Transverse colon (tissue), 4 donors: ENCODE measurements around the gene BCORL1. TPM values are rescaled to one million over a fixed set of nuclear protein-coding genes. Genes with fewer than 3 reads are reported as not detected.

Source experiments
- DNase-seq: peaks from one replicate; pipeline ENCODE4 v3.0.0-alpha.2; 2019
- H3K27ac ChIP-seq, 4 donors: fragments of 200-600 bp; sonication (generic); 2 replicates each; pipeline ENCODE4 v1.5.1; 2016 to 2018; ENCODE audit warnings: inconsistent platforms in 4 of 4
- H3K27me3 ChIP-seq: fragments of 200-600 bp; sonication (generic); 2 replicates; pipeline ENCODE4 v1.5.1; 2017; ENCODE audit warnings: inconsistent platforms
- H3K36me3 ChIP-seq, 4 donors: fragments of 200-600 bp; sonication (generic); 2 replicates each; pipeline ENCODE4 v1.5.1; 2017 to 2019; ENCODE audit warnings: inconsistent platforms in 4 of 4
- H3K4me1 ChIP-seq, 4 donors: fragments of 200-600 bp; sonication (generic); 2 replicates each; pipeline ENCODE4 v1.5.1; 2017 to 2020; ENCODE audit warnings: inconsistent platforms in 4 of 4
- H3K4me3 ChIP-seq, 4 donors: fragments of 200-600 bp; sonication (generic); 1 replicate in 1 of 4; 2 replicates in 3 of 4; pipeline versions ENCODE4 v1.5.1 to v1.6.1; 2017 to 2019; ENCODE audit warnings: inconsistent platforms in 4 of 4
- H3K9me3 ChIP-seq, 2 donors: fragments of 200-600 bp; sonication (generic); 2 replicates each; pipeline ENCODE4 v1.5.1; 2017 to 2019; ENCODE audit warnings: inconsistent platforms in 2 of 2
- EP300 ChIP-seq: sonication (generic); formaldehyde crosslinking; IDR thresholded peaks from one replicate; pipeline ENCODE4 v1.6.1; 2017; ENCODE audit warnings: antibody characterized with exemption, low read depth
- POLR2A ChIP-seq: fragments of 450-650 bp; IDR thresholded peaks from one replicate; pipeline ENCODE4 v1.6.1; 2016; ENCODE audit warnings: antibody characterized with exemption, mild to moderate bottlenecking, moderate library complexity
- POLR2AphosphoS5 ChIP-seq, 3 donors: sonication (generic); formaldehyde crosslinking; IDR thresholded peaks; one replicate each; pipeline ENCODE4 v1.6.1; 2016; ENCODE audit warnings: antibody characterized with exemption in 3 of 3
- WGBS, 2 donors: methylation state at CpG; one replicate each; pipeline ENCODE4 v1.1.5; 2018; ENCODE audit warnings: low coverage in 1 of 2; 5-methylcytosine and 5-hydroxymethylcytosine counted together
- in situ Hi-C, 4 donors: fragments of 200-750 bp; cut with MboI; loops; one replicate each; pipeline versions ENCODE4 v1.15.0 to v1.15.1; 2017; ENCODE audit warnings: low sequenced_read_pairs in 3 of 4, low pct_ligation_motif_present in 1 of 4, low pct_unique_long_range_greater_than_20kb in 1 of 4
- intact Hi-C: fragments of 100-400 bp; cut with DNase I; formaldehyde crosslinking; loops from one replicate; pipeline ENCODE4 v1.15.1; 2023; ENCODE audit warnings: low total_unique reads
- total RNA-seq, 4 donors: library from RNA; depleted of rRNA; stranded (reverse); fragments of >200 nt; gene quantifications; one replicate each; pipeline ENCODE4 v1.1.0, GENCODE V29; 2016
- TF ChIP-seq, protein P1 (sequence below), 5 experiments: fragments of 200-600 bp in 3 of 5; fragments of 450-650 bp in 2 of 5; sonication (generic) in 3 of 5; IDR thresholded peaks; 1 replicate in 2 of 5; 2 replicates in 3 of 5; pipeline ENCODE4 v1.5.1; 2016 to 2017; ENCODE audit warnings: antibody characterized with exemption in 5 of 5, inconsistent platforms in 3 of 5, mild to moderate bottlenecking in 2 of 5, moderate library complexity in 1 of 5

BCORL1 gene
- total RNA-seq, 4 donors from 2014 or later: 5.6 to 11.6 (median 8.0) TPM

DNA sequence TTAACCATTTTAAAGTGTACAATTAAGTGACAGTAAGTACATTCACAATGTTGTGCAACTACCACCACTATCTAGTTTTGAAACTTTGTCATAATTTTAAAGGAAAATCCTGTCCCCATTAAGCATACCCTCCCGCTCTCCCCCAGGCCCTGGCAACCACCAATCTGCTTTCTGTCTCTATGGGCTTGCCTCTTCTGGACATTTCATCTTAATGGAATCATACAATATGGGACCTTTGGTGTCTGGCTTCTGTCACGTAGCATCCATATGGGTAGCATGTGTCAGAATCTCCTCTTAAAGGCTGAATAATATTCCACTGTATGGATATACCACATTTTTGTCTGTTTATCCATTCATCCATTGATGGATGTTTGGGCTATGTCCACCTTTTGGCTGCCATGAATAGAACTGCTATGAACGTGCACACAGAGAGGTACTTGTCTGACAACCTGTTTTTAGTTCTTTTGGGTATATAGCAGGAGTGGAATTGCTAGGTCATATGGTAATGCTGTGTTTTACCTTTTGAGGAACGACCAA lies 66.3 kb downstream of the BCORL1 start:
- H3K9me3 ChIP-seq: no peaks in the 10 kb centered on the region
- no peaks in the 10 kb centered on the region for H3K27me3 ChIP-seq
- intact Hi-C loops (no loop called here), in situ Hi-C loops (loop anchor here in 1 of 4 donors (25.0 kb wide), 1 partner anchor 111 kb away; no protein-coding TSS in a partner anchor)
- no peak for DNase-seq
- no peak overlapping the region for H3K27ac ChIP-seq
- TF ChIP-seq POLR2AphosphoS5 (IDR thresholded peaks at IDR 0.05): no peak
- TF ChIP-seq, protein P1, sequence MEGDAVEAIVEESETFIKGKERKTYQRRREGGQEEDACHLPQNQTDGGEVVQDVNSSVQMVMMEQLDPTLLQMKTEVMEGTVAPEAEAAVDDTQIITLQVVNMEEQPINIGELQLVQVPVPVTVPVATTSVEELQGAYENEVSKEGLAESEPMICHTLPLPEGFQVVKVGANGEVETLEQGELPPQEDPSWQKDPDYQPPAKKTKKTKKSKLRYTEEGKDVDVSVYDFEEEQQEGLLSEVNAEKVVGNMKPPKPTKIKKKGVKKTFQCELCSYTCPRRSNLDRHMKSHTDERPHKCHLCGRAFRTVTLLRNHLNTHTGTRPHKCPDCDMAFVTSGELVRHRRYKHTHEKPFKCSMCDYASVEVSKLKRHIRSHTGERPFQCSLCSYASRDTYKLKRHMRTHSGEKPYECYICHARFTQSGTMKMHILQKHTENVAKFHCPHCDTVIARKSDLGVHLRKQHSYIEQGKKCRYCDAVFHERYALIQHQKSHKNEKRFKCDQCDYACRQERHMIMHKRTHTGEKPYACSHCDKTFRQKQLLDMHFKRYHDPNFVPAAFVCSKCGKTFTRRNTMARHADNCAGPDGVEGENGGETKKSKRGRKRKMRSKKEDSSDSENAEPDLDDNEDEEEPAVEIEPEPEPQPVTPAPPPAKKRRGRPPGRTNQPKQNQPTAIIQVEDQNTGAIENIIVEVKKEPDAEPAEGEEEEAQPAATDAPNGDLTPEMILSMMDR (IDR thresholded peaks at IDR 0.05): no peak
- TF ChIP-seq EP300: no peak
- no peak for TF ChIP-seq POLR2A
- 79 to 100% methylated on average over 1 to 4 of the region's 4 CpGs for WGBS, 2 donors
- no peak overlapping the region for H3K4me3 ChIP-seq
- H3K36me3 ChIP-seq: peaks cover 0 to 5% (median 0%) of the 10 kb centered on the region in 4 donors
- no peaks in the 10 kb centered on the region for H3K4me1 ChIP-seq

DNA sequence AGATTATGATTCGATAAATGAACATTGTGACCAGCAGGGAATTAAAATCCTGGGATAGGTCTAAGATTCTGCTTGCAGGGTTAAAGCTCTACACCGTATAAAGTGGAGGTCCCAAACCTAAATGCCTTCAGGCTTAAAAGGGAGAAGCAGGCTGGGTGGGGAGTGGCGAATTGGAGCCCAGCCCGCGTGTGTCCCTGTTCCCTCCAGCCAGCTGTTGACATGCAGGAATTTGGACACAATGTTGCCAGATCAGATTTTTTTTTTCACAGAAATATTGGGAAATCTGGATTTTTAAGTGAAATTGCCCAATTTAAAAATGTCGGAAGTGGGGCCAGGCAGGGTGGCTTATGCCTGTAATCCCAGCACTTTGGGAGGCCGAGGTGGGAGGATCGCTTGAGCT lies 67.4 kb downstream of the BCORL1 start:
- H3K27me3 ChIP-seq: no peaks in the 10 kb centered on the region
- H3K36me3 ChIP-seq: peaks cover 0 to 5% (median 0%) of the 10 kb centered on the region in 4 donors
- no peaks in the 10 kb centered on the region for H3K9me3 ChIP-seq
- DNase-seq: no peak
- H3K4me3 ChIP-seq: no peak overlapping the region
- no peaks in the 10 kb centered on the region for H3K4me1 ChIP-seq
- no peak overlapping the region for H3K27ac ChIP-seq
- 88% methylated on average over 8 of the region's 8 CpGs; no CpG with 5 or more reads in 1 of the 2 donors for WGBS, 2 donors
- TF ChIP-seq POLR2AphosphoS5 (IDR thresholded peaks at IDR 0.05) (no peak), POLR2A (no peak), EP300 (no peak)
- TF ChIP-seq, protein P1 (IDR thresholded peaks at IDR 0.05): no peak
- intact Hi-C loops: no loop called here
- in situ Hi-C loops: loop anchor here in 3 of 4 donors (10.0 to 25.0 kb wide), 5 partner anchors 113 to 463 kb away; no protein-coding TSS in a partner anchor

DNA sequence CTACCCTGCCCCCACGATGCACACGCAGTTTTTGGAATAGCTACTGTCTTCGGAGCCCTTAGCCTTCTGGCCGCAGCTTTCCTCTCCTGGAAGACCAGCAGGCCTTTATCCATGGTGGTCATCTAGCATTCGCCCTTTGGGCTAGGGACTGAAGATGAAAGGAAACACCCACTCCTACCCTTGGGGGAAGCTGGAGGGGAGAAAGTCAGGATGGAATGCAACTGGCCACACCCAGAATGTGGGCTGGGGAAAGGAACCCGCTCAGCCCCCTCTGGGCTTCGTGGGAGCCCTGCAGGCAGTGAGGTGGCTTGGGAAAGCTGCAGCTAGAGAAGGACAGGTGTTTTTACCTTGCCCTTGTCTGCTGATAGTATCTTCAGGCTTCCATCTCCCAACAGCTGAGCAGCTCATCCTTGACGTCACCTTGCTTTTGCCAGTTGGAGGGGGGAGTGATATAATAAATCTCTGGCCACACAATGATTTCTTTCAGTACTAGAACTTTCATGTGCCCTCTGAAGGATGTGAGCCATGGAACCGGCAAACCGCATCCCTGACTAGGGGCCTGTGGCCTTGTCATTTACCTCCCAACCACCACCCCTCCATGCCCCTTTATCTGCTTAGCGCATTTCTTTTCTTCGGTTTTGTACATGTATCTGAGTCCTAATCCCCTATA lies 68.9 kb downstream of the BCORL1 start:
- in situ Hi-C loops: loop anchor here in 3 of 4 donors (10.0 to 25.0 kb wide), 4 partner anchors 127 to 464 kb away; no protein-coding TSS in a partner anchor
- H3K36me3 ChIP-seq: peaks cover 0 to 5% (median 0%) of the 10 kb centered on the region in 4 donors

DNA sequence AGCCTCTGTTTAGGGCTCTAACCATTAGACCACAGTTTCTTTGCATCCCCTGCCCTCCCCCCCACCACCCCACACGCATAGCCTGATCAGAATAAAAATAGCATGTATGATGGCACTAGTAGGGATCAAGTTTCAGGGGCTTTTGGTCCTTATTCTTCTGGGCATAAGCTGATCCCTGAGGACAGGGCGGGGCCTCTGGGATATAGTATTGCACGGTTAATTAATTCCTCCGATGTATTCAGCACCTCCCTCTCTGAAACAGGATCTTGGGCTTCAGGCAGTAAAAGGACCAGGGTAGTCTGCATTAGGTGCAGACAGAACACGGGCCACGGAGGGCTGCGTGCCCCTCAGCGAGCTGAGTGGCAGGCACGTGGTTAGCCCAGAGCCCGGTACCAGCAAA lies 70.8 kb downstream of the BCORL1 start:
- no peak for DNase-seq
- intact Hi-C loops: no loop called here
- in situ Hi-C loops: loop anchor here in 3 of 4 donors (10.0 to 25.0 kb wide), 4 partner anchors 128 to 466 kb away; no protein-coding TSS in a partner anchor
- TF ChIP-seq POLR2AphosphoS5 (IDR thresholded peaks at IDR 0.05) (no peak), EP300 (no peak), POLR2A (no peak)
- TF ChIP-seq, protein P1 (IDR thresholded peaks at IDR 0.05): no peak
- Histone ChIP-seq H3K27me3 (no peaks in the 10 kb centered on the region), H3K9me3 (no peaks in the 10 kb centered on the region), H3K4me3 (no peak overlapping the region), H3K4me1 (no peaks in the 10 kb centered on the region), H3K36me3 (peaks cover 0 to 5% (median 0%) of the 10 kb centered on the region in 4 donors), H3K27ac (no peak overlapping the region)
- WGBS, 2 donors: 90% methylated on average over 10 of the region's 10 CpGs; no CpG with 5 or more reads in 1 of the 2 donors

More for the DNA sequence above, 68.9 kb downstream of the BCORL1 start:
- no peak for DNase-seq
- H3K4me3 ChIP-seq: no peak overlapping the region
- intact Hi-C loops: no loop called here
- H3K4me1 ChIP-seq: no peaks in the 10 kb centered on the region
- no peaks in the 10 kb centered on the region for H3K27me3 ChIP-seq
- TF ChIP-seq POLR2AphosphoS5 (IDR thresholded peaks at IDR 0.05) (no peak), POLR2A (no peak), EP300 (no peak)
- TF ChIP-seq, protein P1 (IDR thresholded peaks at IDR 0.05): no peak
- H3K27ac ChIP-seq: no peak overlapping the region
- WGBS, 2 donors: 78% methylated on average over 12 of the region's 12 CpGs; no CpG with 5 or more reads in 1 of the 2 donors
- H3K9me3 ChIP-seq: no peaks in the 10 kb centered on the region
